ENCODE results near the gene INTS11. TPM values are rescaled to one million over a fixed set of nuclear protein-coding genes. Genes with fewer than 3 reads are reported as not detected.

INTS11 gene
- total and polyA plus RNA-seq, 2 experiments from 2014 or later: 102 to 161 TPM

DNA sequence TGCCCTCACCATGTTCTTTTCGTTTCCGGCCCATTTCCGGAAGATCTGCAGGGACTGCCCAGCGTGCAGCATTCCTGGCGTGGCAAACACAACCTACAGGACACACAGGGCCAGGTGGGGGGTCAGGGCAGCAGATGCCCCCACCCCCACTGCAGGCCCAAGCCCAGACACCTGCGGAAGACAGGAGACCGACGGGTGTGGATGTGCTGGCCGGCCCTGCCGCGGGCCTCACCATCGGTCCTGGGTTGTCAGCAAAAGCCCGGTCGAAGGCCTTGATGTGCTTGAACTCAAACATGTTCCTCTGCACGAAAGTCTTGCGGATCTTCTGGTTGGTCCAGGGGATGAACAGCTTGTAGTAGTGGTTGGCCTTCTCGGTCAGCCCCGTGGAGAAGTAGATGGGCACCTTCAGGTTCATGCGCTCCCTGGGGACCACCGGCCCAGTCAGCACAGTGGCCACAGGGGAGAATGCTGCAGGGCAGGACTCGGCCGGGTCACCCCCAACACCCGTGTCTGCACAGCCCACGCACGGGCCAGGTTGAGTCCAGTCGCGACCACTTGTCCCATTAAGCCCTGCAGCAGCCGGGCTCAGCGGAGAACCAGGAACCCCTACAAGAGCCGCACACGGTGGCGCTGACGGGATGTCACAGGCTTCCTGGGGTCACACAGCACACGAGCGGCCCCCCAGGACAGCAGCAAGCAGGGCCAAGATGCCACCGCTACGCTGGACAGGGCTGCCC, 10.8 kb downstream of the INTS11 start:
- H3K27ac Mint-ChIP-seq: no peak overlapping the region

More for the DNA sequence above, 10.8 kb downstream of the INTS11 start:
- DNase-seq (ENCODE audit: low spot score): no peak
- Histone ChIP-seq H3K9me2 (ENCODE audit: insufficient read depth) (no peaks in the 10 kb centered on the region), H3K4me2 (no peak overlapping the region), H3K79me2 (replicated peaks; ENCODE audit: insufficient read depth) (peaks cover 28% of the 10 kb centered on the region), H3K4me3 (no peak overlapping the region), H3F3A (replicated peaks; ENCODE audit: low read depth) (peaks cover 22% of the 10 kb centered on the region), H3K36me3 (ENCODE audit: insufficient read depth) (peaks cover 8% of the 10 kb centered on the region; the same call in 1 of the 2 replicates), H3K27ac (ENCODE audit: low read depth) (no peak overlapping the region), H4K20me1 (replicated peaks; ENCODE audit: insufficient read depth) (peaks cover 23% of the 10 kb centered on the region), H3K27me3 (ENCODE audit: insufficient read depth) (no peaks in the 10 kb centered on the region), H3K4me1 (ENCODE audit: insufficient read depth) (peaks cover 7% of the 10 kb centered on the region; the same call in 1 of the 2 replicates), H2AFZ (no peak overlapping the region)
- H3K4me3 Mint-ChIP-seq: no peak overlapping the region; the same call in 2 of the 3 replicates
- ATAC-seq: no peak
- no peaks in the 10 kb centered on the region; the same call in 2 of the 3 replicates for H3K9me3 Mint-ChIP-seq
- peaks cover 24% of the 10 kb centered on the region for H3K27me3 Mint-ChIP-seq (ENCODE audit: insufficient read depth, low read depth, poor library complexity)
- H3K4me1 Mint-ChIP-seq: peaks cover 18% of the 10 kb centered on the region
- peaks cover 51% of the 10 kb centered on the region for H3K36me3 Mint-ChIP-seq (ENCODE audit: low read depth)
- TF ChIP-seq, protein P1, sequence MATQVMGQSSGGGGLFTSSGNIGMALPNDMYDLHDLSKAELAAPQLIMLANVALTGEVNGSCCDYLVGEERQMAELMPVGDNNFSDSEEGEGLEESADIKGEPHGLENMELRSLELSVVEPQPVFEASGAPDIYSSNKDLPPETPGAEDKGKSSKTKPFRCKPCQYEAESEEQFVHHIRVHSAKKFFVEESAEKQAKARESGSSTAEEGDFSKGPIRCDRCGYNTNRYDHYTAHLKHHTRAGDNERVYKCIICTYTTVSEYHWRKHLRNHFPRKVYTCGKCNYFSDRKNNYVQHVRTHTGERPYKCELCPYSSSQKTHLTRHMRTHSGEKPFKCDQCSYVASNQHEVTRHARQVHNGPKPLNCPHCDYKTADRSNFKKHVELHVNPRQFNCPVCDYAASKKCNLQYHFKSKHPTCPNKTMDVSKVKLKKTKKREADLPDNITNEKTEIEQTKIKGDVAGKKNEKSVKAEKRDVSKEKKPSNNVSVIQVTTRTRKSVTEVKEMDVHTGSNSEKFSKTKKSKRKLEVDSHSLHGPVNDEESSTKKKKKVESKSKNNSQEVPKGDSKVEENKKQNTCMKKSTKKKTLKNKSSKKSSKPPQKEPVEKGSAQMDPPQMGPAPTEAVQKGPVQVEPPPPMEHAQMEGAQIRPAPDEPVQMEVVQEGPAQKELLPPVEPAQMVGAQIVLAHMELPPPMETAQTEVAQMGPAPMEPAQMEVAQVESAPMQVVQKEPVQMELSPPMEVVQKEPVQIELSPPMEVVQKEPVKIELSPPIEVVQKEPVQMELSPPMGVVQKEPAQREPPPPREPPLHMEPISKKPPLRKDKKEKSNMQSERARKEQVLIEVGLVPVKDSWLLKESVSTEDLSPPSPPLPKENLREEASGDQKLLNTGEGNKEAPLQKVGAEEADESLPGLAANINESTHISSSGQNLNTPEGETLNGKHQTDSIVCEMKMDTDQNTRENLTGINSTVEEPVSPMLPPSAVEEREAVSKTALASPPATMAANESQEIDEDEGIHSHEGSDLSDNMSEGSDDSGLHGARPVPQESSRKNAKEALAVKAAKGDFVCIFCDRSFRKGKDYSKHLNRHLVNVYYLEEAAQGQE (IDR thresholded peaks at IDR 0.05; ENCODE audit: unreplicated experiment): no peak
- TF ChIP-seq, protein P2, sequence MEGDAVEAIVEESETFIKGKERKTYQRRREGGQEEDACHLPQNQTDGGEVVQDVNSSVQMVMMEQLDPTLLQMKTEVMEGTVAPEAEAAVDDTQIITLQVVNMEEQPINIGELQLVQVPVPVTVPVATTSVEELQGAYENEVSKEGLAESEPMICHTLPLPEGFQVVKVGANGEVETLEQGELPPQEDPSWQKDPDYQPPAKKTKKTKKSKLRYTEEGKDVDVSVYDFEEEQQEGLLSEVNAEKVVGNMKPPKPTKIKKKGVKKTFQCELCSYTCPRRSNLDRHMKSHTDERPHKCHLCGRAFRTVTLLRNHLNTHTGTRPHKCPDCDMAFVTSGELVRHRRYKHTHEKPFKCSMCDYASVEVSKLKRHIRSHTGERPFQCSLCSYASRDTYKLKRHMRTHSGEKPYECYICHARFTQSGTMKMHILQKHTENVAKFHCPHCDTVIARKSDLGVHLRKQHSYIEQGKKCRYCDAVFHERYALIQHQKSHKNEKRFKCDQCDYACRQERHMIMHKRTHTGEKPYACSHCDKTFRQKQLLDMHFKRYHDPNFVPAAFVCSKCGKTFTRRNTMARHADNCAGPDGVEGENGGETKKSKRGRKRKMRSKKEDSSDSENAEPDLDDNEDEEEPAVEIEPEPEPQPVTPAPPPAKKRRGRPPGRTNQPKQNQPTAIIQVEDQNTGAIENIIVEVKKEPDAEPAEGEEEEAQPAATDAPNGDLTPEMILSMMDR (conservative IDR thresholded peaks at IDR 0.05; ENCODE audit: low read depth in 2 of 2): no peak
- TF ChIP-seq STAT1 (IDR thresholded peaks at IDR 0.05; ENCODE audit: unreplicated experiment) (no peak), JUNB (IDR thresholded peaks at IDR 0.05; ENCODE audit: unreplicated experiment) (no peak), EZH2phosphoT487 (IDR thresholded peaks at IDR 0.05; ENCODE audit: unreplicated experiment) (no peak), NANOG (IDR thresholded peaks at IDR 0.05; ENCODE audit: borderline replicate concordance) (no peak), ZNF114 (CRISPR knock-in tag; IDR thresholded peaks at IDR 0.05) (no peak), POLR2AphosphoS5 (IDR thresholded peaks at IDR 0.05; ENCODE audit: low read depth) (no peak), EZH2 (IDR thresholded peaks at IDR 0.05; ENCODE audit: low read depth, unreplicated experiment) (no peak), ZNF331 (CRISPR knock-in tag; IDR thresholded peaks at IDR 0.05; ENCODE audit: low read depth) (no peak), CREB1 (CRISPR knock-in tag; IDR thresholded peaks at IDR 0.05; ENCODE audit: low read depth) (no peak)
- TF ChIP-seq, protein P3, sequence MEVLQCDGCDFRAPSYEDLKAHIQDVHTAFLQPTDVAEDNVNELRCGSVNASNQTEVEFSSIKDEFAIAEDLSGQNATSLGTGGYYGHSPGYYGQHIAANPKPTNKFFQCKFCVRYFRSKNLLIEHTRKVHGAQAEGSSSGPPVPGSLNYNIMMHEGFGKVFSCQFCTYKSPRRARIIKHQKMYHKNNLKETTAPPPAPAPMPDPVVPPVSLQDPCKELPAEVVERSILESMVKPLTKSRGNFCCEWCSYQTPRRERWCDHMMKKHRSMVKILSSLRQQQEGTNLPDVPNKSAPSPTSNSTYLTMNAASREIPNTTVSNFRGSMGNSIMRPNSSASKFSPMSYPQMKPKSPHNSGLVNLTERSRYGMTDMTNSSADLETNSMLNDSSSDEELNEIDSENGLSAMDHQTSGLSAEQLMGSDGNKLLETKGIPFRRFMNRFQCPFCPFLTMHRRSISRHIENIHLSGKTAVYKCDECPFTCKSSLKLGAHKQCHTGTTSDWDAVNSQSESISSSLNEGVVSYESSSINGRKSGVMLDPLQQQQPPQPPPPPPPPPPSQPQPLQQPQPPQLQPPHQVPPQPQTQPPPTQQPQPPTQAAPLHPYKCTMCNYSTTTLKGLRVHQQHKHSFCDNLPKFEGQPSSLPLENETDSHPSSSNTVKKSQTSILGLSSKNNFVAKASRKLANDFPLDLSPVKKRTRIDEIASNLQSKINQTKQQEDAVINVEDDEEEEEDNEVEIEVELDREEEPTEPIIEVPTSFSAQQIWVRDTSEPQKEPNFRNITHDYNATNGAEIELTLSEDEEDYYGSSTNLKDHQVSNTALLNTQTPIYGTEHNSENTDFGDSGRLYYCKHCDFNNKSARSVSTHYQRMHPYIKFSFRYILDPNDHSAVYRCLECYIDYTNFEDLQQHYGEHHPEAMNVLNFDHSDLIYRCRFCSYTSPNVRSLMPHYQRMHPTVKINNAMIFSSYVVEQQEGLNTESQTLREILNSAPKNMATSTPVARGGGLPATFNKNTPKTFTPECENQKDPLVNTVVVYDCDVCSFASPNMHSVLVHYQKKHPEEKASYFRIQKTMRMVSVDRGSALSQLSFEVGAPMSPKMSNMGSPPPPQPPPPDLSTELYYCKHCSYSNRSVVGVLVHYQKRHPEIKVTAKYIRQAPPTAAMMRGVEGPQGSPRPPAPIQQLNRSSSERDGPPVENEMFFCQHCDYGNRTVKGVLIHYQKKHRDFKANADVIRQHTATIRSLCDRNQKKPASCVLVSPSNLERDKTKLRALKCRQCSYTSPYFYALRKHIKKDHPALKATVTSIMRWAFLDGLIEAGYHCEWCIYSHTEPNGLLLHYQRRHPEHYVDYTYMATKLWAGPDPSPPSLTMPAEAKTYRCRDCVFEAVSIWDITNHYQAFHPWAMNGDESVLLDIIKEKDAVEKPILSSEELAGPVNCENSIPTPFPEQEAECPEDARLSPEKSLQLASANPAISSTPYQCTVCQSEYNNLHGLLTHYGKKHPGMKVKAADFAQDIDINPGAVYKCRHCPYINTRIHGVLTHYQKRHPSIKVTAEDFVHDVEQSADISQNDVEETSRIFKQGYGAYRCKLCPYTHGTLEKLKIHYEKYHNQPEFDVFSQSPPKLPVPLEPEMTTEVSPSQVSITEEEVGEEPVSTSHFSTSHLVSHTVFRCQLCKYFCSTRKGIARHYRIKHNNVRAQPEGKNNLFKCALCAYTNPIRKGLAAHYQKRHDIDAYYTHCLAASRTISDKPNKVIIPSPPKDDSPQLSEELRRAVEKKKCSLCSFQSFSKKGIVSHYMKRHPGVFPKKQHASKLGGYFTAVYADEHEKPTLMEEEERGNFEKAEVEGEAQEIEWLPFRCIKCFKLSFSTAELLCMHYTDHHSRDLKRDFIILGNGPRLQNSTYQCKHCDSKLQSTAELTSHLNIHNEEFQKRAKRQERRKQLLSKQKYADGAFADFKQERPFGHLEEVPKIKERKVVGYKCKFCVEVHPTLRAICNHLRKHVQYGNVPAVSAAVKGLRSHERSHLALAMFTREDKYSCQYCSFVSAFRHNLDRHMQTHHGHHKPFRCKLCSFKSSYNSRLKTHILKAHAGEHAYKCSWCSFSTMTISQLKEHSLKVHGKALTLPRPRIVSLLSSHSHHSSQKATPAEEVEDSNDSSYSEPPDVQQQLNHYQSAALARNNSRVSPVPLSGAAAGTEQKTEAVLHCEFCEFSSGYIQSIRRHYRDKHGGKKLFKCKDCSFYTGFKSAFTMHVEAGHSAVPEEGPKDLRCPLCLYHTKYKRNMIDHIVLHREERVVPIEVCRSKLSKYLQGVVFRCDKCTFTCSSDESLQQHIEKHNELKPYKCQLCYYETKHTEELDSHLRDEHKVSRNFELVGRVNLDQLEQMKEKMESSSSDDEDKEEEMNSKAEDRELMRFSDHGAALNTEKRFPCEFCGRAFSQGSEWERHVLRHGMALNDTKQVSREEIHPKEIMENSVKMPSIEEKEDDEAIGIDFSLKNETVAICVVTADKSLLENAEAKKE (CRISPR knock-in tag; IDR thresholded peaks at IDR 0.05): no peak
- TF ChIP-seq, protein P4, sequence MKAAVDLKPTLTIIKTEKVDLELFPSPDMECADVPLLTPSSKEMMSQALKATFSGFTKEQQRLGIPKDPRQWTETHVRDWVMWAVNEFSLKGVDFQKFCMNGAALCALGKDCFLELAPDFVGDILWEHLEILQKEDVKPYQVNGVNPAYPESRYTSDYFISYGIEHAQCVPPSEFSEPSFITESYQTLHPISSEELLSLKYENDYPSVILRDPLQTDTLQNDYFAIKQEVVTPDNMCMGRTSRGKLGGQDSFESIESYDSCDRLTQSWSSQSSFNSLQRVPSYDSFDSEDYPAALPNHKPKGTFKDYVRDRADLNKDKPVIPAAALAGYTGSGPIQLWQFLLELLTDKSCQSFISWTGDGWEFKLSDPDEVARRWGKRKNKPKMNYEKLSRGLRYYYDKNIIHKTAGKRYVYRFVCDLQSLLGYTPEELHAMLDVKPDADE (IDR thresholded peaks at IDR 0.05): no peak

Measured in GM23338 (cell line).